Measurements from ENCODE around the gene SEZ6L2. TPM values are rescaled to one million over a fixed set of nuclear protein-coding genes. Genes with fewer than 3 reads are reported as not detected.

SEZ6L2 gene
- total and polyA plus RNA-seq, 2 of the 13 experiments (the other 11 are each of a cell fraction or from before 2014, with no cell fraction given), result 14.9 to 16.9 TPM

DNA sequence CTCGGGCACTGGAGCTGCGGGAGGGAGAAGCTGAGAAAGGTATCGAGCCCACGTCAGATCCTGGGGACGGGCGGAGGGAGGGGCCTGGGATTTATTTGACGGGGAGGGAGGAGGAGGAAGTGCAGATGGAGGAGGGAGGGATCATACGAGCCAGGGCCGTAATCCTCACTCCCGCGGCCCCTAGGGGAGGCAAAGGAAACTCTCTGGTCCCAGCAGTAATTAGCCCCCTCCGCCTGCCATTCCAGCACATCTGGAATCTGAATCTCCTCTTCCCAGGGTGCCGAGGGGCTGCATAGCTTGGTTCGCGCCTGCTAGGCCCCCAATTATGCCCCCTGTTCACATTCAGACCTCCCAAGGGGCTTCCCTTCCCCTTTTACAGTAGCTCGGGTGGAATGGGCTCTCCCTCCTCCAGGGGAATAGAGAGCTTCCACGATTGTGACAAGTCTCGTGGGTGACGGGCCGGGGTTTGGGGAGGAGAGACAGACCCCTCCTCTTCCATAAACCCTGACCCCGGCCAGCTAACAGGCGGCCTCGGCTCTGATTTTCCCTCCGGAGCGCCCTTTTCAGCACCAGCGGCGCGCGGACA, at the start of gene SEZ6L2 (continued):
- TF ChIP-seq, protein P1, sequence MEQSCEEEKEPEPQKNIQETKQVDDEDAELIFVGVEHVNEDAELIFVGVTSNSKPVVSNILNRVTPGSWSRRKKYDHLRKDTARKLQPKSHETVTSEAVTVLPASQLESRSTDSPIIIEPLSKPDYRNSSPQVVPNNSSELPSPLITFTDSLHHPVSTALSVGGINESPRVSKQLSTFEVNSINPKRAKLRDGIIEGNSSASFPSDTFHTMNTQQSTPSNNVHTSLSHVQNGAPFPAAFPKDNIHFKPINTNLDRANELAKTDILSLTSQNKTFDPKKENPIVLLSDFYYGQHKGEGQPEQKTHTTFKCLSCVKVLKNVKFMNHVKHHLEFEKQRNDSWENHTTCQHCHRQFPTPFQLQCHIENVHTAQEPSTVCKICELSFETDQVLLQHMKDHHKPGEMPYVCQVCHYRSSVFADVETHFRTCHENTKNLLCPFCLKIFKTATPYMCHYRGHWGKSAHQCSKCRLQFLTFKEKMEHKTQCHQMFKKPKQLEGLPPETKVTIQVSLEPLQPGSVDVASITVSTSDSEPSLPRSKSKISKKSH (CRISPR knock-in tag; IDR thresholded peaks at IDR 0.05; ENCODE audit: borderline replicate concordance), result 0 out of 2 replicates have a peak, but pooled peaks have one; percentile 19
- TF ChIP-seq HNRNPL (IDR thresholded peaks at IDR 0.05; ENCODE audit: low read depth, low read length) (0 out of 2 replicates have a peak, but pooled peaks have one; percentile 20), ARNTL (CRISPR knock-in tag; IDR thresholded peaks at IDR 0.05) (peak; percentile 10; the same call in 1 of the 2 replicates), POLR2AphosphoS2 (IDR thresholded peaks at IDR 0.05; ENCODE audit: low read depth, low read length) (no peak), TAF1 (CRISPR knock-in tag; IDR thresholded peaks at IDR 0.05) (peak; percentile 27; the same call in 1 of the 2 replicates), CENPT (CRISPR knock-in tag; IDR thresholded peaks at IDR 0.05; ENCODE audit: low read depth) (no peak), KMT2B (CRISPR knock-in tag; IDR thresholded peaks at IDR 0.05) (peak; percentile 70; the same call in 1 of the 2 replicates), ZNF589 (CRISPR knock-in tag; conservative IDR thresholded peaks at IDR 0.05) (no peak; the same call in 1 of the 2 replicates), SMC3 (IDR thresholded peaks at IDR 0.05; ENCODE audit: low read length) (peak; percentile 5; the same call in 1 of the 2 replicates), ZFY (CRISPR knock-in tag; IDR thresholded peaks at IDR 0.05) (no peak; the same call in 1 of the 2 replicates), MED1 (CRISPR knock-in tag; IDR thresholded peaks at IDR 0.05) (peak; percentile 78), EZH2 (conservative IDR thresholded peaks at IDR 0.05; ENCODE audit: low read depth, low read length) (no peak), NFE2L2 (IDR thresholded peaks at IDR 0.05; ENCODE audit: low read length) (no peak), NFKBIZ (CRISPR knock-in tag; IDR thresholded peaks at IDR 0.05) (peak; percentile 58; the same call in 1 of the 2 replicates), KLF15 (CRISPR knock-in tag; IDR thresholded peaks at IDR 0.05; ENCODE audit: borderline replicate concordance) (peak; percentile 94; the same call in 1 of the 2 replicates)
- TF ChIP-seq, protein P2, sequence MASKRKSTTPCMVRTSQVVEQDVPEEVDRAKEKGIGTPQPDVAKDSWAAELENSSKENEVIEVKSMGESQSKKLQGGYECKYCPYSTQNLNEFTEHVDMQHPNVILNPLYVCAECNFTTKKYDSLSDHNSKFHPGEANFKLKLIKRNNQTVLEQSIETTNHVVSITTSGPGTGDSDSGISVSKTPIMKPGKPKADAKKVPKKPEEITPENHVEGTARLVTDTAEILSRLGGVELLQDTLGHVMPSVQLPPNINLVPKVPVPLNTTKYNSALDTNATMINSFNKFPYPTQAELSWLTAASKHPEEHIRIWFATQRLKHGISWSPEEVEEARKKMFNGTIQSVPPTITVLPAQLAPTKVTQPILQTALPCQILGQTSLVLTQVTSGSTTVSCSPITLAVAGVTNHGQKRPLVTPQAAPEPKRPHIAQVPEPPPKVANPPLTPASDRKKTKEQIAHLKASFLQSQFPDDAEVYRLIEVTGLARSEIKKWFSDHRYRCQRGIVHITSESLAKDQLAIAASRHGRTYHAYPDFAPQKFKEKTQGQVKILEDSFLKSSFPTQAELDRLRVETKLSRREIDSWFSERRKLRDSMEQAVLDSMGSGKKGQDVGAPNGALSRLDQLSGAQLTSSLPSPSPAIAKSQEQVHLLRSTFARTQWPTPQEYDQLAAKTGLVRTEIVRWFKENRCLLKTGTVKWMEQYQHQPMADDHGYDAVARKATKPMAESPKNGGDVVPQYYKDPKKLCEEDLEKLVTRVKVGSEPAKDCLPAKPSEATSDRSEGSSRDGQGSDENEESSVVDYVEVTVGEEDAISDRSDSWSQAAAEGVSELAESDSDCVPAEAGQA (IDR thresholded peaks at IDR 0.05; ENCODE audit: low read depth), result no peak
- TF ChIP-seq, protein P2 (CRISPR knock-in tag; IDR thresholded peaks at IDR 0.05; ENCODE audit: borderline replicate concordance), result peak; percentile 99; the same call in 1 of the 2 replicates
- TF ChIP-seq, protein P3, sequence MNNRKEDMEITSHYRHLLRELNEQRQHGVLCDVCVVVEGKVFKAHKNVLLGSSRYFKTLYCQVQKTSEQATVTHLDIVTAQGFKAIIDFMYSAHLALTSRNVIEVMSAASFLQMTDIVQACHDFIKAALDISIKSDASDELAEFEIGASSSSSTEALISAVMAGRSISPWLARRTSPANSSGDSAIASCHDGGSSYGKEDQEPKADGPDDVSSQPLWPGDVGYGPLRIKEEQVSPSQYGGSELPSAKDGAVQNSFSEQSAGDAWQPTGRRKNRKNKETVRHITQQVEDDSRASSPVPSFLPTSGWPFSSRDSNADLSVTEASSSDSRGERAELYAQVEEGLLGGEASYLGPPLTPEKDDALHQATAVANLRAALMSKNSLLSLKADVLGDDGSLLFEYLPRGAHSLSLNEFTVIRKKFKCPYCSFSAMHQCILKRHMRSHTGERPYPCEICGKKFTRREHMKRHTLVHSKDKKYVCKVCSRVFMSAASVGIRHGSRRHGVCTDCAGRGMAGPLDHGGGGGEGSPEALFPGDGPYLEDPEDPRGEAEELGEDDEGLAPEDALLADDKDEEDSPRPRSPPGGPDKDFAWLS (CRISPR knock-in tag; IDR thresholded peaks at IDR 0.05; ENCODE audit: borderline replicate concordance), result no peak
- TF ChIP-seq, protein P4, sequence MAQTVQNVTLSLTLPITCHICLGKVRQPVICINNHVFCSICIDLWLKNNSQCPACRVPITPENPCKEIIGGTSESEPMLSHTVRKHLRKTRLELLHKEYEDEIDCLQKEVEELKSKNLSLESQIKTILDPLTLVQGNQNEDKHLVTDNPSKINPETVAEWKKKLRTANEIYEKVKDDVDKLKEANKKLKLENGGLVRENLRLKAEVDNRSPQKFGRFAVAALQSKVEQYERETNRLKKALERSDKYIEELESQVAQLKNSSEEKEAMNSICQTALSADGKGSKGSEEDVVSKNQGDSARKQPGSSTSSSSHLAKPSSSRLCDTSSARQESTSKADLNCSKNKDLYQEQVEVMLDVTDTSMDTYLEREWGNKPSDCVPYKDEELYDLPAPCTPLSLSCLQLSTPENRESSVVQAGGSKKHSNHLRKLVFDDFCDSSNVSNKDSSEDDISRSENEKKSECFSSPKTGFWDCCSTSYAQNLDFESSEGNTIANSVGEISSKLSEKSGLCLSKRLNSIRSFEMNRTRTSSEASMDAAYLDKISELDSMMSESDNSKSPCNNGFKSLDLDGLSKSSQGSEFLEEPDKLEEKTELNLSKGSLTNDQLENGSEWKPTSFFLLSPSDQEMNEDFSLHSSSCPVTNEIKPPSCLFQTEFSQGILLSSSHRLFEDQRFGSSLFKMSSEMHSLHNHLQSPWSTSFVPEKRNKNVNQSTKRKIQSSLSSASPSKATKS (CRISPR knock-in tag; IDR thresholded peaks at IDR 0.05), result no peak

All from HepG2 (cell line).